Measurements from ENCODE around the gene STX2. TPM values are rescaled to one million over a fixed set of nuclear protein-coding genes. Genes with fewer than 3 reads are reported as not detected.
A peak's percentile ranks its signal among the peaks of the same experiment; 100 is the strongest.
"Not testable (repeated sequence)": the region's sequence is repeated elsewhere in the genome, so short reads cannot be mapped to it uniquely, and the experiment has no call there.

Gene STX2
- polyA plus RNA-seq, 5 donors: 26.1 to 39.3 (median 32.0) TPM

GRCh38 chr12:130768120-130768519 is 70.9 kb downstream of the STX2 start:
- DNase-seq: no peak

GRCh38 chr12:130766470-130766869 is 72.6 kb downstream of the STX2 start:
- DNase-seq: no peak

- DNase-seq: peak in 1 of 2 donors; percentile 9
Observed at GRCh38 chr12:130765186-130765659, 73.8 kb downstream of the STX2 start.

- peak in 1 of 2 donors; percentile 7 for DNase-seq
Observed at GRCh38 chr12:130764475-130765185, 74.4 kb downstream of the STX2 start.

- no peak for DNase-seq
Observed at GRCh38 chr12:130764073-130764472, 75.0 kb downstream of the STX2 start.

GRCh38 chr12:130762319-130762675 is 76.8 kb downstream of the STX2 start:
- no peak for DNase-seq

GRCh38 chr12:130761537-130762318 is 77.3 kb downstream of the STX2 start:
- DNase-seq: no peak

- no peak for DNase-seq
Observed at GRCh38 chr12:130754234-130754901, 84.7 kb downstream of the STX2 start.

GRCh38 chr12:130752692-130753230 is 86.3 kb downstream of the STX2 start:
- no peak for DNase-seq

GRCh38 chr12:130752037-130752436 is 87.0 kb downstream of the STX2 start:
- DNase-seq: not testable (repeated sequence)

GRCh38 chr12:130748786-130749185 is 90.3 kb downstream of the STX2 start:
- DNase-seq: no peak

- peak; percentile 74 to 80 for DNase-seq
Observed at GRCh38 chr12:130747867-130748740, 90.9 kb downstream of the STX2 start.

- DNase-seq: no peak
Observed at GRCh38 chr12:130746546-130746945, 92.5 kb downstream of the STX2 start.

- no peak for DNase-seq
Observed at GRCh38 chr12:130745921-130746320, 93.1 kb downstream of the STX2 start.

GRCh38 chr12:130744274-130744673 is 94.8 kb downstream of the STX2 start:
- no peak for DNase-seq

GRCh38 chr12:130743606-130744005 is 95.4 kb downstream of the STX2 start:
- DNase-seq: no peak

- DNase-seq: no peak
Observed at GRCh38 chr12:130743176-130743575, 95.9 kb downstream of the STX2 start.

GRCh38 chr12:130742716-130743115 is 96.3 kb downstream of the STX2 start:
- DNase-seq: no peak

GRCh38 chr12:130742112-130742511 is 96.9 kb downstream of the STX2 start:
- no peak for DNase-seq
